ENCODE data around the gene MAP1A. TPM values are rescaled to one million over a fixed set of nuclear protein-coding genes. Genes with fewer than 3 reads are reported as not detected.

MAP1A gene
- total and polyA plus RNA-seq, 2 donors (not counting 3 experiments of a cell fraction or from before 2014, with no cell fraction given) = 0.68 to 4.8 TPM

- Histone ChIP-seq H3K9me3 (replicated peaks; ENCODE audit: control insufficient read depth, insufficient read depth, low read length) (no peaks in the 10 kb centered on the region), H3K4me2 (ENCODE audit: insufficient read depth, low read length) (no peak overlapping the region), H3K9ac (replicated peaks; ENCODE audit: extremely low read depth, insufficient read depth, low read length) (no peak overlapping the region), H3K27ac (ENCODE audit: insufficient read depth, low read depth, low read length) (no peak overlapping the region), H3K36me3 (ENCODE audit: control insufficient read depth in 2 of 2, extremely low read depth in 1 of 2, insufficient read depth in 2 of 2, low read length in 2 of 2) (no peaks in the 10 kb centered on the region), H3K9me1 (replicated peaks; ENCODE audit: control insufficient read depth, extremely low read depth, insufficient read depth, low read length) (no peaks in the 10 kb centered on the region), H3K27me3 (ENCODE audit: control insufficient read depth in 2 of 2, insufficient read depth in 2 of 2, low read length in 2 of 2) (peaks cover 0 to 6% of the 10 kb centered on the region in 2 experiments), H3K79me2 (ENCODE audit: control insufficient read depth, insufficient read depth, low read length) (no peaks in the 10 kb centered on the region), H3K4me3 (replicated peaks in 1 of 3; ENCODE audit: insufficient read depth in 1 of 3, low read depth in 1 of 3, low read length in 3 of 3) (no peak overlapping the region), H4K20me1 (replicated peaks; ENCODE audit: control insufficient read depth, extremely low read depth, insufficient read depth, low read length) (no peaks in the 10 kb centered on the region), H2AFZ (ENCODE audit: low read depth, low read length) (no peak overlapping the region), H3K4me1 (ENCODE audit: control insufficient read depth, extremely low read depth, insufficient read depth, low read length) (peaks cover 8% of the 10 kb centered on the region)
- BruUV-seq (replicated peaks) = no TSS peak
- TF ChIP-seq, protein P1, sequence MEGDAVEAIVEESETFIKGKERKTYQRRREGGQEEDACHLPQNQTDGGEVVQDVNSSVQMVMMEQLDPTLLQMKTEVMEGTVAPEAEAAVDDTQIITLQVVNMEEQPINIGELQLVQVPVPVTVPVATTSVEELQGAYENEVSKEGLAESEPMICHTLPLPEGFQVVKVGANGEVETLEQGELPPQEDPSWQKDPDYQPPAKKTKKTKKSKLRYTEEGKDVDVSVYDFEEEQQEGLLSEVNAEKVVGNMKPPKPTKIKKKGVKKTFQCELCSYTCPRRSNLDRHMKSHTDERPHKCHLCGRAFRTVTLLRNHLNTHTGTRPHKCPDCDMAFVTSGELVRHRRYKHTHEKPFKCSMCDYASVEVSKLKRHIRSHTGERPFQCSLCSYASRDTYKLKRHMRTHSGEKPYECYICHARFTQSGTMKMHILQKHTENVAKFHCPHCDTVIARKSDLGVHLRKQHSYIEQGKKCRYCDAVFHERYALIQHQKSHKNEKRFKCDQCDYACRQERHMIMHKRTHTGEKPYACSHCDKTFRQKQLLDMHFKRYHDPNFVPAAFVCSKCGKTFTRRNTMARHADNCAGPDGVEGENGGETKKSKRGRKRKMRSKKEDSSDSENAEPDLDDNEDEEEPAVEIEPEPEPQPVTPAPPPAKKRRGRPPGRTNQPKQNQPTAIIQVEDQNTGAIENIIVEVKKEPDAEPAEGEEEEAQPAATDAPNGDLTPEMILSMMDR (IDR thresholded peaks at IDR 0.05; ENCODE audit: extremely low read depth in 1 of 2, insufficient read depth in 1 of 2, low read depth in 1 of 2, low read length in 2 of 2) = no peak
- TF ChIP-seq POLR2AphosphoS5 (IDR thresholded peaks at IDR 0.05; ENCODE audit: insufficient read depth, low read depth, low read length) (no peak), JUN (IDR thresholded peaks at IDR 0.05; ENCODE audit: borderline replicate concordance, insufficient read depth, insufficient read length, low read depth) (no peak), GATA2 (IDR thresholded peaks at IDR 0.05; ENCODE audit: insufficient read depth, insufficient read length, low read depth, low read length) (no peak)
- DNase-seq (ENCODE audit: low read depth, low spot score) = no peak
- no peak for FAIRE-seq
- intact Hi-C loops (cut with micrococcal nuclease) (no loop called here), dilution Hi-C loops (cut with MboI; ENCODE audit: extremely low pct_ligation_motif_present, low sequenced_read_pairs) (no loop called here)
- POLR2A ChIA-PET = no interaction called here
- CTCF ChIA-PET = no interaction called here
These were observed 4.0 kb downstream of the MAP1A start for GRCh38 chr15:43521419-43521818.

GRCh38 chr15:43522247-43522646, 4.8 kb downstream of the MAP1A start:
- POLR2A ChIA-PET = no interaction called here
- TF ChIP-seq POLR2A (IDR thresholded peaks at IDR 0.05; ENCODE audit: low read depth, low read length) (no peak), EZH2 (IDR thresholded peaks at IDR 0.05; ENCODE audit: borderline replicate concordance, low read depth, low read length, severe bottlenecking) (no peak), MAX (IDR thresholded peaks at IDR 0.05; ENCODE audit: insufficient read depth, insufficient read length) (no peak), POLR2AphosphoS5 (IDR thresholded peaks at IDR 0.05; ENCODE audit: insufficient read depth, low read depth, low read length) (no peak), MYC (IDR thresholded peaks at IDR 0.05; ENCODE audit: low read depth, low read length) (no peak), JUN (IDR thresholded peaks at IDR 0.05; ENCODE audit: borderline replicate concordance, insufficient read depth, insufficient read length, low read depth) (no peak), GATA2 (IDR thresholded peaks at IDR 0.05; ENCODE audit: insufficient read depth, insufficient read length, low read depth, low read length) (no peak), FOS (IDR thresholded peaks at IDR 0.05; ENCODE audit: borderline replicate concordance, insufficient read depth, low read length) (no peak)
- TF ChIP-seq, protein P1 (IDR thresholded peaks at IDR 0.05; ENCODE audit: extremely low read depth in 1 of 2, insufficient read depth in 1 of 2, low read depth in 1 of 2, low read length in 2 of 2) = no peak
- Histone ChIP-seq H3K4me1 (ENCODE audit: control insufficient read depth, extremely low read depth, insufficient read depth, low read length) (peaks cover 8% of the 10 kb centered on the region), H3K27ac (ENCODE audit: insufficient read depth, low read depth, low read length) (no peak overlapping the region), H3K9ac (replicated peaks; ENCODE audit: extremely low read depth, insufficient read depth, low read length) (no peak overlapping the region), H2AFZ (ENCODE audit: low read depth, low read length) (no peak overlapping the region), H3K4me2 (ENCODE audit: insufficient read depth, low read length) (no peak overlapping the region), H3K79me2 (ENCODE audit: control insufficient read depth, insufficient read depth, low read length) (no peaks in the 10 kb centered on the region), H3K9me1 (replicated peaks; ENCODE audit: control insufficient read depth, extremely low read depth, insufficient read depth, low read length) (no peaks in the 10 kb centered on the region), H3K4me3 (replicated peaks in 1 of 3; ENCODE audit: insufficient read depth in 1 of 3, low read depth in 1 of 3, low read length in 3 of 3) (no peak overlapping the region), H3K27me3 (ENCODE audit: control insufficient read depth in 2 of 2, insufficient read depth in 2 of 2, low read length in 2 of 2) (no peaks in the 10 kb centered on the region), H3K9me3 (replicated peaks; ENCODE audit: control insufficient read depth, insufficient read depth, low read length) (no peaks in the 10 kb centered on the region), H4K20me1 (replicated peaks; ENCODE audit: control insufficient read depth, extremely low read depth, insufficient read depth, low read length) (no peaks in the 10 kb centered on the region), H3K36me3 (ENCODE audit: control insufficient read depth in 2 of 2, extremely low read depth in 1 of 2, insufficient read depth in 2 of 2, low read length in 2 of 2) (no peaks in the 10 kb centered on the region)
- BruUV-seq (replicated peaks) = no TSS peak
- CTCF ChIA-PET = interaction anchor here (1.2 to 2.2 kb wide), 2 partner anchors 8 to 12 kb away, joined by 6 to 21 read pairs; no protein-coding TSS in a partner anchor
- FAIRE-seq (no peak), DNase-seq (ENCODE audit: low read depth, low spot score) (no peak)
- intact Hi-C loops (cut with micrococcal nuclease) (no loop called here), dilution Hi-C loops (cut with MboI; ENCODE audit: extremely low pct_ligation_motif_present, low sequenced_read_pairs) (no loop called here)

Data from endothelial cell of umbilical vein (primary cell).